ENCODE data around the gene GPR143.

GRCh38 chrX:9789555-9789954, 23.9 kb upstream of the GPR143 start:
- no peak for TF ChIP-seq CTCF (IDR thresholded peaks at IDR 0.05; ENCODE audit: insufficient read depth, low read depth, low read length)
- TF ChIP-seq EZH2 (IDR thresholded peaks at IDR 0.05; ENCODE audit: insufficient read depth, low read length) = no peak

All from astrocyte (in vitro differentiated cells and primary cell).